IMR-90 (cell line): ENCODE data around the gene CMTR1. TPM values are rescaled to one million over a fixed set of nuclear protein-coding genes. Genes with fewer than 3 reads are reported as not detected.

Source experiments
- ATAC-seq: fragments of 200-7000 bp; cut with Tn5 transposase; 2 replicates; pipeline ENCODE4 v1.9.1; 2020; ENCODE audit warnings: low read depth, mild to moderate bottlenecking, moderate library complexity
- BruUV-seq: library from RNA; stranded (reverse); fragments of 400-500 nt; replicated peaks from 2 replicates; lab custom pipeline; 2021; lab: Mats Ljungman, UMichigan
- CTCF ChIA-PET: fragments of 300-600 bp; formaldehyde crosslinking; extraction: SDS; loops from one replicate; lab custom pipeline; 2021; ENCODE audit warnings: antibody characterized with exemption; lab: Yijun Ruan, JAX
- POLR2A ChIA-PET: fragments of 300-600 bp; sonication (Branson Sonifier 250); formaldehyde crosslinking; loops from one replicate; lab custom pipeline; 2022; ENCODE audit warnings: antibody characterized with exemption; ENCODE audit not compliant: unreplicated experiment; lab: Charles Lee
- DNase-seq: peaks from one replicate; pipeline ENCODE4 v3.0.0; 2013
- H2AFZ ChIP-seq: replicated peaks from 2 replicates; pipeline ENCODE3; 2013; ENCODE audit warnings: low read length, mild to moderate bottlenecking; ENCODE audit not compliant: poor library complexity
- H2AK5ac ChIP-seq: 2 replicates; pipeline ENCODE4 v1.6.1; 2013; ENCODE audit warnings: low read depth, low read length, inconsistent platforms
- H2AK9ac ChIP-seq: replicated peaks from 2 replicates; pipeline ENCODE3; 2013; ENCODE audit warnings: mild to moderate bottlenecking, low read depth, low read length, moderate library complexity; ENCODE audit not compliant: poor library complexity
- H2BK120ac ChIP-seq: 2 replicates; pipeline ENCODE4 v1.6.1; 2013; ENCODE audit warnings: low read depth, low read length, inconsistent platforms
- H2BK15ac ChIP-seq: 3 replicates; pipeline ENCODE4 v1.6.1; 2013; ENCODE audit warnings: low read depth, low read length, inconsistent platforms
- H2BK20ac ChIP-seq: 2 replicates; pipeline ENCODE4 v1.6.1; 2013; ENCODE audit warnings: low read depth, mild to moderate bottlenecking, inconsistent platforms, low read length, moderate library complexity
- H2BK5ac ChIP-seq: 2 replicates; pipeline ENCODE4 v1.6.1; 2013; ENCODE audit warnings: mild to moderate bottlenecking, low read depth, low read length, inconsistent platforms; ENCODE audit not compliant: poor library complexity, severe bottlenecking
- H3K14ac ChIP-seq: replicated peaks from 2 replicates; pipeline ENCODE4 v1.6.1; 2013; ENCODE audit warnings: low read depth, low read length, inconsistent platforms
- H3K18ac ChIP-seq: 2 replicates; pipeline ENCODE4 v1.6.1; 2013; ENCODE audit warnings: low read depth, low read length, control low read depth
- H3K23ac ChIP-seq: 2 replicates; pipeline ENCODE4 v1.6.1; 2013; ENCODE audit warnings: low read depth, low read length, inconsistent platforms
- H3K27ac ChIP-seq: 2 replicates; pipeline ENCODE4 v1.5.1; 2013; ENCODE audit warnings: mild to moderate bottlenecking, control low read depth, low read length; ENCODE audit not compliant: insufficient read depth
- H3K27me3 ChIP-seq: 2 replicates; pipeline ENCODE4 v1.6.1; 2013; ENCODE audit warnings: low read length; ENCODE audit not compliant: control insufficient read depth, insufficient read depth
- H3K36me3 ChIP-seq: 2 replicates; pipeline ENCODE4 v1.6.1; 2013; ENCODE audit warnings: low read length, mixed read lengths; ENCODE audit not compliant: control insufficient read depth, insufficient read depth
- H3K4ac ChIP-seq: 2 replicates; pipeline ENCODE4 v1.6.1; 2013; ENCODE audit warnings: low read depth, low read length, inconsistent platforms
- H3K4me1 ChIP-seq: 2 replicates; pipeline ENCODE4 v1.6.1; 2013; ENCODE audit warnings: low read length, mixed read lengths; ENCODE audit not compliant: control insufficient read depth, insufficient read depth
- H3K4me2 ChIP-seq: 2 replicates; pipeline ENCODE4 v1.6.1; 2013; ENCODE audit warnings: low read depth, mild to moderate bottlenecking, control low read depth, low read length, moderate library complexity
- H3K4me3 ChIP-seq: 2 replicates; pipeline ENCODE4 v1.5.1; 2013; ENCODE audit warnings: low read depth, mild to moderate bottlenecking, control low read depth, low read length, moderate library complexity; ENCODE audit not compliant: insufficient read depth
- H3K56ac ChIP-seq: 2 replicates; pipeline ENCODE4 v1.6.1; 2013; ENCODE audit warnings: low read length, inconsistent platforms; ENCODE audit not compliant: insufficient read depth; ENCODE audit errors: extremely low read depth
- H3K79me1 ChIP-seq, 2 experiments: 2 replicates each; pipeline ENCODE4 v1.6.1; 2013; ENCODE audit warnings: low read length in 2 of 2, inconsistent platforms in 1 of 2, low read depth in 1 of 2
- H3K9ac ChIP-seq: 2 replicates; pipeline ENCODE4 v1.6.1; 2013; ENCODE audit warnings: low read depth, low read length, control low read depth
- H3K9me1 ChIP-seq: 2 replicates; pipeline ENCODE4 v1.6.1; 2013; ENCODE audit warnings: low read length, inconsistent platforms; ENCODE audit not compliant: insufficient read depth
- H3K9me3 ChIP-seq: 2 replicates; pipeline ENCODE4 v1.6.1; 2013; ENCODE audit warnings: low read length; ENCODE audit not compliant: control insufficient read depth, insufficient read depth
- H4K20me1 ChIP-seq: 2 replicates; pipeline ENCODE4 v1.6.1; 2013; ENCODE audit warnings: low read length, inconsistent platforms; ENCODE audit not compliant: insufficient read depth
- H4K5ac ChIP-seq: 2 replicates; pipeline ENCODE4 v1.6.1; 2013; ENCODE audit warnings: mild to moderate bottlenecking, low read depth, low read length, control low read depth
- H4K8ac ChIP-seq, 2 experiments: 2 replicates each; pipeline ENCODE4 v1.6.1; 2013; ENCODE audit warnings: low read depth in 2 of 2, low read length in 2 of 2, control low read depth in 1 of 2, inconsistent platforms in 1 of 2
- H4K91ac ChIP-seq: 2 replicates; pipeline ENCODE4 v1.6.1; 2013; ENCODE audit warnings: low read depth, low read length, inconsistent platforms; ENCODE audit not compliant: insufficient read depth
- BHLHE40 ChIP-seq: fragments of 150-350 bp; IDR thresholded peaks from 2 replicates; pipeline ENCODE4 v1.6.1; 2016; ENCODE audit warnings: mild to moderate bottlenecking, low read depth, low read length
- RAD21 ChIP-seq: IDR thresholded peaks from 2 replicates; pipeline ENCODE4 v1.6.1; 2012; ENCODE audit warnings: low read length, improper control_type of control experiment
- SMC3 ChIP-seq: fragments of 150-350 bp; IDR thresholded peaks from 2 replicates; pipeline ENCODE4 v1.6.1; 2016; ENCODE audit warnings: low read depth, mild to moderate bottlenecking, antibody characterized with exemption, low read length, moderate library complexity
- WGBS, 2 experiments: methylation state at CpG; one replicate each; pipeline versions ENCODE4 v1.1.5 to v1.1.7; 2013; ENCODE audit warnings: missing lambda C conversion rate in 2 of 2; ENCODE audit not compliant: insufficient read length in 1 of 2; ENCODE audit errors: extremely low coverage in 2 of 2; 5-methylcytosine and 5-hydroxymethylcytosine counted together
- dilution Hi-C: fragments of 300-500 bp; cut with HindIII; formaldehyde crosslinking; loops from one replicate; pipeline ENCODE4 v1.14.3; 2018; ENCODE audit warnings: low sequenced_read_pairs; ENCODE audit not compliant: unreplicated experiment
- in situ Hi-C: fragments of 300-500 bp; cut with MboI; formaldehyde crosslinking; loops from 3 replicates; pipeline ENCODE4 v1.14.3; 2019; ENCODE audit warnings: low sequenced_read_pairs, inconsistent platforms, mixed read lengths
- intact Hi-C: fragments of 100-400 bp; cut with micrococcal nuclease; formaldehyde crosslinking; loops from 2 replicates; pipeline ENCODE4 v1.10.0; 2022
- polyA plus RNA-seq, 3 experiments: library from polyadenylated mRNA; depleted of rRNA; stranded (reverse); fragments of >200 nt; gene quantifications; 2 replicates each; pipeline ENCODE4 v1.2.3, GENCODE V29; 2012; ENCODE audit warnings: low replicate concordance in 1 of 3
- total RNA-seq: library from RNA; depleted of rRNA; stranded (reverse); fragments of >200 nt; gene quantifications from 2 replicates; pipeline ENCODE4 v1.2.3, GENCODE V29; 2012
- TF ChIP-seq, protein P1 (sequence below): conservative IDR thresholded peaks from 2 replicates; pipeline ENCODE4 v1.5.1; 2012; ENCODE audit warnings: mild to moderate bottlenecking, low read depth, low read length, improper control_type of control experiment

CMTR1 gene
- total and polyA plus RNA-seq, 2 of the 4 experiments (the other 2 are of a cell fraction) = 22.6 to 30.1 TPM

DNA sequence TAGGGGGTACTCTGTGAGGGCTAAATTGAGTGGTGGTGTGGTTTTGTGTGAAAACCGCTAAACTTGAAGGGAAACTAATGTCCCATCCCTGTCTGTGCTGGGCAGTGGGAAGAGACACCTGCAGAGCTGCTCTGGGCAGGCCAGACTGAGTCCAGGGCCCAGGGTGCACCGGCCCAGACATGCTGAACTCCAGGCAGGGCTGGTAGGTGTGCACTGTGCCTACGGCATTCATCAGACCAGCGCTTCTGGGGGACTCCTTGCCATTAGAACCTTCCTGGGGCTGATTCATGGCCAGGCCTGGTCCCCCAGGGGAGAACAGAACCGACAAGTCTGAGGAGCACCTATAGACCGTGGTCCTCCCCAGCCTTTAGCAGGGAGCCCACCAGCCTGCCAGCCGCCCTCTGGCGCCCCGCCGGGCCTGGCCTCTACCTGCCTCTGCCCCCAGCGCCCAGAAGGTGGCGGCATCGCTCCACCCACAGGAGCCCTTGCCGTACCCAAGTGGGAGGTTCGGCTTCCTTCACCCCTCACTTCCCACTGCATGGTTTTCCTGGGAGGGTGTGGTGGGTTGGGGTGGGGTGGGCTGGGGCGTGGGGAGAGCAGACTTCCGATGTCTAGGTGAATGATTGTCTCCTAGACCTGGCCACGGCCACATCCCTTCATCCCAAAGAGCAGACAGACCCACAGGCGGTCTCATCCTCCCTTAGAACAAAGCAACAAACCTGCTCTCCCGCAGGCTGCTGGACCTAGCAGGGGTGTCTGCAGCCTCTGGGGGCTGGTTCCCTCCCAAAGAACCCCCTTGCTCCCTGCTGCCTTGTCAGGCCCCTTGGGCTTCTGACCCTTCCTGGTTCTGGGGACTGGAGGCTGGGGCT, 51.1 kb downstream of the CMTR1 start:
- no peak overlapping the region for H3K56ac ChIP-seq
- H2BK120ac ChIP-seq = no peak overlapping the region
- H3K4me1 ChIP-seq = no peaks in the 10 kb centered on the region
- no peak overlapping the region for H3K23ac ChIP-seq
- no peak overlapping the region for H3K27ac ChIP-seq
- peaks cover 13% of the 10 kb centered on the region for H4K20me1 ChIP-seq
- no peak overlapping the region for H2BK5ac ChIP-seq
- ATAC-seq (peak; percentile 94), DNase-seq (peak; percentile 29)
- H3K14ac ChIP-seq = no peak overlapping the region
- BruUV-seq = no TSS peak
- no peaks in the 10 kb centered on the region for H3K27me3 ChIP-seq
- no peak overlapping the region for H4K91ac ChIP-seq
- H2BK15ac ChIP-seq = no peak overlapping the region
- intact Hi-C loops (loop anchor here (1.0 to 5.0 kb wide), 3 partner anchors 82 to 1008 kb away; no protein-coding TSS in a partner anchor), in situ Hi-C loops (loop anchor here (5.0 kb wide), 1 partner anchor 208 kb away; no protein-coding TSS in a partner anchor), dilution Hi-C loops (no loop called here)
- peaks cover 0 to 8% of the 10 kb centered on the region in 2 experiments; a peak in 1 of 4 replicates for H3K79me1 ChIP-seq
- peaks cover 32% of the 10 kb centered on the region for H3K36me3 ChIP-seq
- H3K9ac ChIP-seq = no peak overlapping the region
- H4K5ac ChIP-seq = no peak overlapping the region
- no peak overlapping the region for H2AK5ac ChIP-seq
- no peak overlapping the region for H3K4me2 ChIP-seq
- no peak overlapping the region for H3K18ac ChIP-seq
- H2AK9ac ChIP-seq = peak overlapping the region; percentile 50
- no peak overlapping the region for H2BK20ac ChIP-seq
- WGBS, 2 experiments = 70% methylated on average over 3 of the region's 20 CpGs; no CpG with 5 or more reads in 1 of the 2 experiments
- TF ChIP-seq SMC3 = peak; percentile 92
- peak; percentile 89 for TF ChIP-seq RAD21
- TF ChIP-seq BHLHE40 = no peak
- TF ChIP-seq, protein P1, sequence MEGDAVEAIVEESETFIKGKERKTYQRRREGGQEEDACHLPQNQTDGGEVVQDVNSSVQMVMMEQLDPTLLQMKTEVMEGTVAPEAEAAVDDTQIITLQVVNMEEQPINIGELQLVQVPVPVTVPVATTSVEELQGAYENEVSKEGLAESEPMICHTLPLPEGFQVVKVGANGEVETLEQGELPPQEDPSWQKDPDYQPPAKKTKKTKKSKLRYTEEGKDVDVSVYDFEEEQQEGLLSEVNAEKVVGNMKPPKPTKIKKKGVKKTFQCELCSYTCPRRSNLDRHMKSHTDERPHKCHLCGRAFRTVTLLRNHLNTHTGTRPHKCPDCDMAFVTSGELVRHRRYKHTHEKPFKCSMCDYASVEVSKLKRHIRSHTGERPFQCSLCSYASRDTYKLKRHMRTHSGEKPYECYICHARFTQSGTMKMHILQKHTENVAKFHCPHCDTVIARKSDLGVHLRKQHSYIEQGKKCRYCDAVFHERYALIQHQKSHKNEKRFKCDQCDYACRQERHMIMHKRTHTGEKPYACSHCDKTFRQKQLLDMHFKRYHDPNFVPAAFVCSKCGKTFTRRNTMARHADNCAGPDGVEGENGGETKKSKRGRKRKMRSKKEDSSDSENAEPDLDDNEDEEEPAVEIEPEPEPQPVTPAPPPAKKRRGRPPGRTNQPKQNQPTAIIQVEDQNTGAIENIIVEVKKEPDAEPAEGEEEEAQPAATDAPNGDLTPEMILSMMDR = peak; percentile 84
- H3K9me1 ChIP-seq = no peaks in the 10 kb centered on the region; the same call in 1 of the 2 replicates
- no peaks in the 10 kb centered on the region for H3K9me3 ChIP-seq
- no peak overlapping the region for H3K4ac ChIP-seq
- ChIA-PET POLR2A (no interaction called here), CTCF (no interaction called here)
- no peak overlapping the region for H2AFZ ChIP-seq
- H4K8ac ChIP-seq = no peak overlapping the region
- no peak overlapping the region for H3K4me3 ChIP-seq
